Peyer's patch (tissue), 4 donors: ENCODE measurements around the gene MIF.

ENCODE experiments used
- CTCF ChIP-seq, 6 experiments: fragments of 450-650 bp in 4 of 6; fragments of 200-600 bp in 2 of 6; sonication (generic) in 1 of 6; IDR thresholded peaks; one replicate each; pipeline ENCODE4 v1.5.1; 2017 to 2019; ENCODE audit warnings: antibody characterized with exemption in 6 of 6, mild to moderate bottlenecking in 3 of 6, moderate library complexity in 1 of 6
- POLR2A ChIP-seq, 2 donors: fragments of 450-650 bp; IDR thresholded peaks; one replicate each; pipeline ENCODE4 v1.5.1; 2017; ENCODE audit warnings: antibody characterized with exemption in 2 of 2, mild to moderate bottlenecking in 2 of 2, moderate library complexity in 2 of 2

GRCh38 chr22:23884140-23884539, 10.0 kb upstream of the MIF start:
- TF ChIP-seq CTCF (IDR thresholded peaks at IDR 0.05), result no peak
- TF ChIP-seq POLR2A (IDR thresholded peaks at IDR 0.05), result no peak
